Smooth muscle cell of the pulmonary artery (primary cell): Measurements from ENCODE around the gene AKIP1. TPM values are rescaled to one million over a fixed set of nuclear protein-coding genes. Genes with fewer than 3 reads are reported as not detected.

Source experiments
- total RNA-seq: library from RNA; depleted of rRNA; stranded (reverse); fragments of >200 nt; gene quantifications from 2 replicates; pipeline ENCODE4 v1.2.3, GENCODE V29; 2014

AKIP1 gene
- 26.9 and 27.7 TPM in 2 replicates for total RNA-seq

GRCh38 chr11:8911029-8911823, at the start of gene AKIP1:
Gene AKIP1 (plus strand): TSS chr11:8911189. CDS start chr11:8911450, 261 bp downstream.

GRCh38 chr11:8932564-8933180, 21.7 kb downstream of the AKIP1 start, which contains the start of gene C11orf16:
Gene C11orf16 (minus strand): TSS chr11:8932947. CDS start chr11:8932308, 639 bp downstream.

GRCh38 chr11:8942518-8943066, 31.6 kb downstream of the AKIP1 start, which contains the start of gene ASCL3:
Gene ASCL3 (minus strand): TSS chr11:8943016. CDS start chr11:8938161, 4,855 bp downstream.

GRCh38 chr11:8964324-8965320, 53.6 kb downstream of the AKIP1 start, which contains the start of gene TMEM9B:
Gene TMEM9B (minus strand): TSS chr11:8964442. CDS start chr11:8964313, 129 bp downstream.

Other genes starting within 250 kb of the AKIP1 start
- 6.4 and 13.2 TPM in 2 replicates for gene TRIM66, start 228.5 kb upstream of the AKIP1 start, total RNA-seq
- gene RPL27A, start 228.4 kb upstream of the AKIP1 start, total RNA-seq, result 563 and 676 TPM in 2 replicates
- not detected in 2 replicates for gene C11orf16, start 21.8 kb downstream of the AKIP1 start, total RNA-seq
- gene ASCL3, start 31.8 kb downstream of the AKIP1 start, total RNA-seq, result not detected in 2 replicates
- gene TMEM9B, start 53.3 kb downstream of the AKIP1 start, total RNA-seq, result 44.3 and 49.7 TPM in 2 replicates
- 6.8 and 12.7 TPM in 2 replicates for gene NRIP3, start 92.8 kb downstream of the AKIP1 start, total RNA-seq
- 1.3 and 2.0 TPM in 2 replicates for gene SCUBE2, start 180.4 kb downstream of the AKIP1 start, total RNA-seq